ENCODE measurements around the gene DLGAP1.
A peak's percentile ranks its signal among the peaks of the same experiment; 100 is the strongest.

DLGAP1 gene

DNA sequence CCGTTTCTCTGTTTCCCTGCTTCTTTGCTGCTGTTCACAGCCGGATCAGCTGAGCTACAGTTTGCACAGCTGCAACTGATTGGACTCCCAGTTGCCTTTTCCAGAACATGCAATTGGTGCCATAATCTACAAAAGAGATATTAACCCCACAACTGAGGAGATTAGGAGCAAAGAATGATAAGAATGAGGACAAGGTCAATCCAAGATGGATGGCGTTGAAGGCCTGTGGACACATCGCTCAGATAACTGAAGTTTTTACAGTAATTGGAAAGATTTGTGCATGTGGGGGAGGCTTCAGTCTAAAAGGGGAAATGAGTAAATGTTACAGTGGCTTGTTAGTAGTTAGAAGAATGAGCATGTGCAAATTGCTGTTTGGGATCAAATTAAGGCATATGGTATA, 741.9 kb downstream of the DLGAP1 start:
- Histone ChIP-seq H3K9me2 (ENCODE audit: low read depth, low read length) (no peaks in the 10 kb centered on the region), H3K4me2 (ENCODE audit: low read length) (peak overlapping the region; percentile 38), H3K27ac (ENCODE audit: low read depth, low read length, poor library complexity, severe bottlenecking) (peak overlapping the region; percentile 100), H3K9ac (ENCODE audit: low read length) (peak overlapping the region; percentile 45; the same call in 1 of the 2 replicates), H3K27me3 (ENCODE audit: insufficient read depth, low read length) (no peaks in the 10 kb centered on the region), H3K36me3 (ENCODE audit: insufficient read depth, low read length) (no peaks in the 10 kb centered on the region), H3F3A (ENCODE audit: insufficient read depth, low read length) (peaks cover 17% of the 10 kb centered on the region), H2AFZ (ENCODE audit: low read length) (no peak overlapping the region), H3K9me3 (ENCODE audit: low read length) (no peaks in the 10 kb centered on the region), H3K4me3 (ENCODE audit: low read depth, low read length, poor library complexity, severe bottlenecking) (no peak overlapping the region), H3K79me2 (ENCODE audit: insufficient read depth, low read length) (no peaks in the 10 kb centered on the region), H4K20me1 (ENCODE audit: insufficient read depth, low read length) (no peaks in the 10 kb centered on the region), H3K4me1 (ENCODE audit: insufficient read depth, low read length, severe bottlenecking) (peaks cover 100% of the 10 kb centered on the region)
- TF ChIP-seq, protein P1, sequence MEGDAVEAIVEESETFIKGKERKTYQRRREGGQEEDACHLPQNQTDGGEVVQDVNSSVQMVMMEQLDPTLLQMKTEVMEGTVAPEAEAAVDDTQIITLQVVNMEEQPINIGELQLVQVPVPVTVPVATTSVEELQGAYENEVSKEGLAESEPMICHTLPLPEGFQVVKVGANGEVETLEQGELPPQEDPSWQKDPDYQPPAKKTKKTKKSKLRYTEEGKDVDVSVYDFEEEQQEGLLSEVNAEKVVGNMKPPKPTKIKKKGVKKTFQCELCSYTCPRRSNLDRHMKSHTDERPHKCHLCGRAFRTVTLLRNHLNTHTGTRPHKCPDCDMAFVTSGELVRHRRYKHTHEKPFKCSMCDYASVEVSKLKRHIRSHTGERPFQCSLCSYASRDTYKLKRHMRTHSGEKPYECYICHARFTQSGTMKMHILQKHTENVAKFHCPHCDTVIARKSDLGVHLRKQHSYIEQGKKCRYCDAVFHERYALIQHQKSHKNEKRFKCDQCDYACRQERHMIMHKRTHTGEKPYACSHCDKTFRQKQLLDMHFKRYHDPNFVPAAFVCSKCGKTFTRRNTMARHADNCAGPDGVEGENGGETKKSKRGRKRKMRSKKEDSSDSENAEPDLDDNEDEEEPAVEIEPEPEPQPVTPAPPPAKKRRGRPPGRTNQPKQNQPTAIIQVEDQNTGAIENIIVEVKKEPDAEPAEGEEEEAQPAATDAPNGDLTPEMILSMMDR (IDR thresholded peaks at IDR 0.05; ENCODE audit: low read length) = no peak
- no peak for TF ChIP-seq EZH2 (IDR thresholded peaks at IDR 0.05; ENCODE audit: borderline replicate concordance, low read length)

DNA sequence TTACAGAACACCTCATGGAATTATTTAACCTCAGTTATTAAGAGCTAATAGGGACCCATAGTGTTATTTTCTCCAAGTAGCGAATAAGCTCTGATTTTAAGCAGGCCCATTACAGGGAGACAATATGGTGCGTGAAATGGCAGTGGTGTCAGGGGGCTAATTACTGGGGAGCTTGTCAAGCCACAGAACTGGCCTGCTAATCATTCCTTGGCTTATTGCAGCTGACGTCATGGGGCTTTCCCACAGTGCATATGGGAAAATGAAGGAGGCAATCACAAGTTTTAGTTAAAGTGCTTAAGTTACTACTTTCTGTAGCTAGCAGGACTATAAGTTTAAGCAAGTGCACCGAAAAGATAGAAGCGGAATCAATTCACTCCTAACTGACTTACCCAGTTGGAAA, 742.6 kb downstream of the DLGAP1 start:
- Histone ChIP-seq H3K27ac (ENCODE audit: low read depth, low read length, poor library complexity, severe bottlenecking) (peak overlapping the region; percentile 100), H3K27me3 (ENCODE audit: insufficient read depth, low read length) (no peaks in the 10 kb centered on the region), H3K4me3 (ENCODE audit: low read depth, low read length, poor library complexity, severe bottlenecking) (no peak overlapping the region), H3K79me2 (ENCODE audit: insufficient read depth, low read length) (no peaks in the 10 kb centered on the region), H3K9ac (ENCODE audit: low read length) (peak overlapping the region; percentile 45; the same call in 1 of the 2 replicates), H4K20me1 (ENCODE audit: insufficient read depth, low read length) (no peaks in the 10 kb centered on the region), H3K4me1 (ENCODE audit: insufficient read depth, low read length, severe bottlenecking) (peaks cover 95% of the 10 kb centered on the region), H3F3A (ENCODE audit: insufficient read depth, low read length) (peaks cover 17% of the 10 kb centered on the region), H3K9me2 (ENCODE audit: low read depth, low read length) (no peaks in the 10 kb centered on the region), H2AFZ (ENCODE audit: low read length) (no peak overlapping the region), H3K4me2 (ENCODE audit: low read length) (peak overlapping the region; percentile 38; the same call in 1 of the 2 replicates), H3K36me3 (ENCODE audit: insufficient read depth, low read length) (no peaks in the 10 kb centered on the region), H3K9me3 (ENCODE audit: low read length) (no peaks in the 10 kb centered on the region)
- TF ChIP-seq, protein P1 (IDR thresholded peaks at IDR 0.05; ENCODE audit: low read length) = no peak
- TF ChIP-seq EZH2 (IDR thresholded peaks at IDR 0.05; ENCODE audit: borderline replicate concordance, low read length) = no peak

DNA sequence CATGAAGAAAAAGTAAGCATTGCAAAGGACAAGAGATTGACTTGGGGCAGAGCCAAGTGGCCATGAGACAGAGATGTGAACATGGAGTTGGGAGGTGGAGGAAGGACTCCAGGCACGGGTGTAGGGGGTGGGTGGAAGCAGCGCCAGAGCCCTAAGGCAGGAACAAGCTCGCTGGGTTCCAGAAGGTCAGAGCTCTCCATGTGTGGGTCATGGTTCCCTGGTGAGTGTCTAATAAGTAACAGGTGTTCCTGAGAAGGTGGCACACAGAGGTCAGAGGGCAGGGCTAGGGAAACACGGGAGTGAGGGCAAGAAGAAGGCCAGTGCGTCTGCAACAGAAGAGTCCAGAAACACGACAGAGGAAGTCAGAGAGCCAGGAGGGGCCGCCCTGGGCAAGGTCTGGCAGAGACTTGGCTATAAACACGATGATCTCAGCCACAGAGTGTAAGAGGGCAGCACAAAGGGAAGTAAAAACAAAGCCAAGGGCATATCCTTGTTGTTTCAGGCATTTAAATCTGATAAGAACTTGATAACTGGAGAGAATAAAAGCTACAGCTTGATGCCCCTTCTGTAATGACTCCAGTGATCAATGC, 744.3 kb downstream of the DLGAP1 start:
- Histone ChIP-seq H3K27ac (ENCODE audit: low read depth, low read length, poor library complexity, severe bottlenecking) (peak overlapping the region; percentile 100), H3K4me2 (ENCODE audit: low read length) (peak overlapping the region; percentile 36; the same call in 1 of the 2 replicates), H3K4me3 (ENCODE audit: low read depth, low read length, poor library complexity, severe bottlenecking) (no peak overlapping the region), H4K20me1 (ENCODE audit: insufficient read depth, low read length) (no peaks in the 10 kb centered on the region), H3K36me3 (ENCODE audit: insufficient read depth, low read length) (no peaks in the 10 kb centered on the region), H2AFZ (ENCODE audit: low read length) (no peak overlapping the region), H3F3A (ENCODE audit: insufficient read depth, low read length) (peaks cover 9% of the 10 kb centered on the region), H3K4me1 (ENCODE audit: insufficient read depth, low read length, severe bottlenecking) (peaks cover 78% of the 10 kb centered on the region), H3K9me3 (ENCODE audit: low read length) (no peaks in the 10 kb centered on the region), H3K27me3 (ENCODE audit: insufficient read depth, low read length) (no peaks in the 10 kb centered on the region), H3K9me2 (ENCODE audit: low read depth, low read length) (no peaks in the 10 kb centered on the region), H3K79me2 (ENCODE audit: insufficient read depth, low read length) (no peaks in the 10 kb centered on the region), H3K9ac (ENCODE audit: low read length) (peak overlapping the region; percentile 43; the same call in 1 of the 2 replicates)
- no peak for TF ChIP-seq EZH2 (IDR thresholded peaks at IDR 0.05; ENCODE audit: borderline replicate concordance, low read length)
- TF ChIP-seq, protein P1 (IDR thresholded peaks at IDR 0.05; ENCODE audit: low read length) = no peak

Data from OCI-LY1 (cell line).